Memory B cell (primary cell): ENCODE data around the gene SFPQ.
"Not testable (repeated sequence)": the region's sequence is repeated elsewhere in the genome, so short reads cannot be mapped to it uniquely, and the experiment has no call there.

Experiments used
- ATAC-seq: fragments of 150-1000 bp; cut with Tn5 transposase; 2 replicates; pipeline ENCODE4 v1.10.0; 2021; ENCODE audit warnings: low read depth, mild to moderate bottlenecking, moderate library complexity
- DNase-seq, 2 donors: peaks; one replicate each; pipeline ENCODE4 v3.0.0; 2022; ENCODE audit warnings: low spot score in 2 of 2
- H3K27ac Mint-ChIP-seq: one replicate; pipeline ENCODE4 v1.8.0; 2022; ENCODE audit warnings: mild to moderate bottlenecking, moderate library complexity, mixed read lengths
- H3K27me3 Mint-ChIP-seq: one replicate; pipeline ENCODE4 v1.8.0; 2022; ENCODE audit warnings: mixed read lengths
- H3K36me3 Mint-ChIP-seq: one replicate; pipeline ENCODE4 v1.8.0; 2022; ENCODE audit warnings: mild to moderate bottlenecking, mixed read lengths
- H3K4me1 Mint-ChIP-seq: one replicate; pipeline ENCODE4 v1.8.0; 2022; ENCODE audit warnings: mixed read lengths
- H3K4me3 Mint-ChIP-seq: one replicate; pipeline ENCODE4 v1.8.0; 2022; ENCODE audit warnings: mild to moderate bottlenecking, moderate library complexity, mixed read lengths
- H3K9me3 Mint-ChIP-seq: one replicate; pipeline ENCODE4 v1.8.0; 2022; ENCODE audit warnings: mixed read lengths

Gene SFPQ

DNA sequence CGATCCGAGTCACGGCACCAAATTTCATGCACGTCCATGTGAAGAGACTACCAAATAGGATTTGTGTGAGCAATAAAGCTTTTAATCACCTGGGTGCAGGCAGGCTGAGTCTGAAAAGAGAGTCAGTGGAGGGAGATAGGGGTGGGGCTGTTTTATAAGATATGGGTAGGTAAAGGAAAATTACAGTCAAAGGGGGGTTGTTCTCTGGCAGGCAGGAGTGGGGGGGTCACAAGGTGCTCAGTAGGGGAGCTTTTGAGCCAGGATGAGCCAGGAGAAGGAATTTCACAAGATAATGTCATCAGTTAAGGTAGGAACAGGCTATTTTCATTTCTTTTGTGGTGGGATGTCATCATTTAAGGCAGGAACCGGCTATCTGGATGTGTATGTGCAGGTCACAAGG lies 55.4 kb downstream of the SFPQ start:
- H3K4me3 Mint-ChIP-seq, H3K9me3 Mint-ChIP-seq, H3K36me3 Mint-ChIP-seq, DNase-seq, H3K27ac Mint-ChIP-seq, H3K4me1 Mint-ChIP-seq, H3K27me3 Mint-ChIP-seq, ATAC-seq: not testable (repeated sequence)

DNA sequence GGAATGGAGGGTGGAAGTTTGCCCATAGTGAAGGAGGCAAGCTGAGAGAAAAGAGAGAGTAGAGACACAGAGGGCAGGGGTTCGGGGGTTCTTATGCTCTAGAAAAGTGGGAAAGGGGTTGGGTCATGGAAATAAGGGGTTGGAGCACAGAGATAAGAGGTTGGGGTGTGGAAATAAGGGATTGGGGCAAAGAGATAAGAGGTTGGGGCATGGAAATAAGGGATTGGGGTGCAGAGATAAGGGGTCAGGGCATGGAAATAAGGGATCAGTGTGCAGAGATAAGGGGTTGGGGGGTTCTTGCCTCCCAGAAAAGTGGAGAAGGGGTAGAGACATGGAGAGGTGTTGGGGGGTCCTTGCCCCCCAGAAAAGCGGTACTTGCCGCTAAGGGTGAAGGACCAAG lies 56.2 kb downstream of the SFPQ start:
- no peak for ATAC-seq
- H3K27ac Mint-ChIP-seq, result no peak overlapping the region
- peaks cover 8% of the 10 kb centered on the region for H3K27me3 Mint-ChIP-seq
- H3K4me3 Mint-ChIP-seq, result no peak overlapping the region
- no peaks in the 10 kb centered on the region for H3K36me3 Mint-ChIP-seq
- no peaks in the 10 kb centered on the region for H3K9me3 Mint-ChIP-seq
- no peak for DNase-seq
- H3K4me1 Mint-ChIP-seq, result no peaks in the 10 kb centered on the region
